HepG2 (cell line): ENCODE measurements around the gene CKS2. TPM values are rescaled to one million over a fixed set of nuclear protein-coding genes. Genes with fewer than 3 reads are reported as not detected.

Source experiments
- ARHGAP35 ChIP-seq: sonication (generic); formaldehyde crosslinking; IDR thresholded peaks from 2 replicates; pipeline ENCODE4 v1.9.0; 2022; ENCODE audit warnings: mild to moderate bottlenecking, inconsistent platforms, moderate library complexity, missing genetic modification reagents, borderline replicate concordance
- ATF6 ChIP-seq: sonication (generic); formaldehyde crosslinking; conservative IDR thresholded peaks from 2 replicates; pipeline ENCODE4 v1.4.0; 2020; ENCODE audit warnings: missing genetic modification reagents
- EHMT2 ChIP-seq: fragments of 200-600 bp; sonication (generic); IDR thresholded peaks from 2 replicates; pipeline ENCODE4 v1.7.0; 2017; ENCODE audit warnings: antibody characterized with exemption, low read depth, low read length, borderline replicate concordance
- FOXP4 ChIP-seq: sonication (generic); formaldehyde crosslinking; IDR thresholded peaks from 2 replicates; pipeline ENCODE4 v1.4.0; 2020; ENCODE audit warnings: missing genetic modification reagents
- HIVEP1 ChIP-seq: sonication (generic); formaldehyde crosslinking; IDR thresholded peaks from 2 replicates; pipeline ENCODE4 v1.4.0; 2020; ENCODE audit warnings: mild to moderate bottlenecking, missing genetic modification reagents
- HNRNPUL1 ChIP-seq: fragments of 200-400 bp; formaldehyde crosslinking; IDR thresholded peaks from 2 replicates; pipeline ENCODE4 v1.6.1; 2017; ENCODE audit warnings: low read depth, mild to moderate bottlenecking, low read length, moderate library complexity
- ISL2 ChIP-seq: sonication (generic); formaldehyde crosslinking; IDR thresholded peaks from 2 replicates; pipeline ENCODE4 v1.5.0; 2020; ENCODE audit warnings: missing genetic modification reagents
- KDM6A ChIP-seq: IDR thresholded peaks from 2 replicates; pipeline ENCODE4 v1.6.1; 2016; ENCODE audit warnings: low read depth
- MLX ChIP-seq: IDR thresholded peaks from 2 replicates; pipeline ENCODE4 v1.6.1; 2016
- POLR2AphosphoS5 ChIP-seq: IDR thresholded peaks from 2 replicates; pipeline ENCODE4 v1.6.1; 2012; ENCODE audit warnings: low read depth, low read length
- SIN3B ChIP-seq: fragments of 150-350 bp; IDR thresholded peaks from 2 replicates; pipeline ENCODE4 v1.6.1; 2014; ENCODE audit warnings: low read length
- SUZ12 ChIP-seq: fragments of 150-350 bp; IDR thresholded peaks from 2 replicates; pipeline ENCODE4 v1.6.1; 2014; ENCODE audit warnings: low read depth, low read length
- U2AF1 ChIP-seq: fragments of 200-400 bp; formaldehyde crosslinking; optimal IDR thresholded peaks from 2 replicates; pipeline ENCODE3; 2017; ENCODE audit warnings: mild to moderate bottlenecking, low read depth, low read length
- ZC3H4 ChIP-seq: sonication (generic); formaldehyde crosslinking; IDR thresholded peaks from 2 replicates; pipeline ENCODE4 v1.4.0; 2020; ENCODE audit warnings: missing genetic modification reagents, borderline replicate concordance
- ZFP36 ChIP-seq: fragments of 150-350 bp; IDR thresholded peaks from 2 replicates; pipeline ENCODE4 v1.6.1; 2018; ENCODE audit warnings: borderline replicate concordance, low read length, low read depth; ENCODE audit not compliant: partially characterized antibody
- ZNF317 ChIP-seq: sonication (generic); formaldehyde crosslinking; IDR thresholded peaks from 2 replicates; pipeline ENCODE4 v1.5.0; 2020; ENCODE audit warnings: mild to moderate bottlenecking, missing genetic modification reagents
- ZNF354B ChIP-seq: sonication (generic); formaldehyde crosslinking; IDR thresholded peaks from 2 replicates; pipeline ENCODE4 v1.8.0; 2022; ENCODE audit warnings: mild to moderate bottlenecking, missing genetic modification reagents
- ZNF510 ChIP-seq: sonication (generic); formaldehyde crosslinking; IDR thresholded peaks from 2 replicates; pipeline ENCODE4 v1.4.0; 2020; ENCODE audit warnings: low read depth, mild to moderate bottlenecking, missing genetic modification reagents
- ZNF564 ChIP-seq: sonication (generic); formaldehyde crosslinking; IDR thresholded peaks from 2 replicates; pipeline ENCODE4 v1.8.1; 2023; ENCODE audit warnings: mild to moderate bottlenecking, missing genetic modification reagents
- ZNF597 ChIP-seq: sonication (generic); formaldehyde crosslinking; IDR thresholded peaks from 2 replicates; pipeline ENCODE4 v1.5.0; 2020; ENCODE audit warnings: missing genetic modification reagents
- ZNF703 ChIP-seq: sonication (generic); formaldehyde crosslinking; IDR thresholded peaks from 2 replicates; pipeline ENCODE4 v1.5.1; 2020; ENCODE audit warnings: missing genetic modification reagents, mild to moderate bottlenecking, moderate library complexity, borderline replicate concordance
- ZNF704 ChIP-seq: sonication (generic); formaldehyde crosslinking; IDR thresholded peaks from 2 replicates; pipeline ENCODE4 v1.8.1; 2023; ENCODE audit warnings: mild to moderate bottlenecking, inconsistent platforms, moderate library complexity, missing genetic modification reagents, borderline replicate concordance
- ZSCAN21 ChIP-seq: sonication (generic); formaldehyde crosslinking; IDR thresholded peaks from 2 replicates; pipeline ENCODE4 v1.8.0; 2022; ENCODE audit warnings: mild to moderate bottlenecking, missing genetic modification reagents, moderate library complexity, borderline replicate concordance
- polyA plus RNA-seq, 8 experiments: library from polyadenylated mRNA; depleted of rRNA in 3 of 8; stranded (reverse) in 7 of 8; unstranded in 1 of 8; fragments of >200 nt; fragmentation: Illumina TruSeq in 4 of 8; extraction: Trizol in 4 of 8; gene quantifications; 2 replicates each; pipeline versions ENCODE4 v1.2.1 to v1.2.3, GENCODE V29; 2011 to 2016; ENCODE audit warnings: low read depth in 4 of 8, missing spikeins in 1 of 8, mixed read lengths in 1 of 8; ENCODE audit not compliant: insufficient read depth in 1 of 8
- total RNA-seq, 5 experiments: library from RNA; depleted of rRNA; stranded (reverse); fragments of >200 nt; fragmentation: Illumina TruSeq; extraction: Trizol; gene quantifications; 2 replicates each; pipeline ENCODE4 v1.2.3, GENCODE V29; 2016; ENCODE audit warnings: low read depth in 1 of 5

The CKS2 gene
- total and polyA plus RNA-seq, 2 of the 13 experiments (the other 11 are each of a cell fraction or from before 2014, with no cell fraction given), result 251 to 317 TPM

GRCh38 chr9:89309608-89310474 is 1.2 kb upstream of the CKS2 start (continued):
- TF ChIP-seq ATF6 (no peak), ZNF597 (CRISPR knock-in tag) (no peak), ZNF354B (CRISPR knock-in tag) (no peak), KDM6A (no peak), ARHGAP35 (CRISPR knock-in tag) (no peak), ZNF510 (no peak), EHMT2 (0 out of 2 replicates have a peak, but pooled peaks have one; percentile 15), FOXP4 (no peak), ZFP36 (no peak), MLX (CRISPR knock-in tag) (no peak), HNRNPUL1 (no peak), ZNF564 (CRISPR knock-in tag) (no peak), HIVEP1 (CRISPR knock-in tag) (no peak), ZNF704 (CRISPR knock-in tag) (no peak), ISL2 (CRISPR knock-in tag) (no peak), ZNF317 (CRISPR knock-in tag) (no peak), SIN3B (no peak), U2AF1 (no peak), ZC3H4 (CRISPR knock-in tag) (peak; percentile 85; the same call in 1 of the 2 replicates), ZSCAN21 (no peak), POLR2AphosphoS5 (no peak), ZNF703 (CRISPR knock-in tag) (0 out of 2 replicates have a peak, but pooled peaks have one; percentile 62), SUZ12 (no peak)
